ENCODE data around the gene MAG.

The MAG gene

DNA sequence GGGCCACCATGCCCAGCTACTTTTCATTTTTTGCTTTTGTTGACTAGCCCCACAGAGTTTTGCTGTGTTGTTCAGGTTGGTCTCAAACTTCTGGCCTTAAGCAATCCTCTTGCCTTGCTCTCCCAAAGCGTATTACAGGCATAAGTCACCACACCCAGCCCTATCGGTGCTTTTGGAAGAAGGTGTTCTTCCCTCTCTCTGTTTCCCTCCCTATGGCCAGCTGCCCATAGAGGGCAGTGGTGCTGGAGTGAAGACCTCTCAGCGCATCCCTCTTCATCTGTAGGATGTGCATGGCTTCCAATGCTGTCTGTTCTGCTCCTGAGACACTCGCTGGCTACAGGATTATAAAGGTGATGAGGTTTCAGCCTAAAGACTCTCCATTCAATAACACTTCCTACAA is 35.7 kb downstream of the MAG start:
- TF ChIP-seq, protein P1, sequence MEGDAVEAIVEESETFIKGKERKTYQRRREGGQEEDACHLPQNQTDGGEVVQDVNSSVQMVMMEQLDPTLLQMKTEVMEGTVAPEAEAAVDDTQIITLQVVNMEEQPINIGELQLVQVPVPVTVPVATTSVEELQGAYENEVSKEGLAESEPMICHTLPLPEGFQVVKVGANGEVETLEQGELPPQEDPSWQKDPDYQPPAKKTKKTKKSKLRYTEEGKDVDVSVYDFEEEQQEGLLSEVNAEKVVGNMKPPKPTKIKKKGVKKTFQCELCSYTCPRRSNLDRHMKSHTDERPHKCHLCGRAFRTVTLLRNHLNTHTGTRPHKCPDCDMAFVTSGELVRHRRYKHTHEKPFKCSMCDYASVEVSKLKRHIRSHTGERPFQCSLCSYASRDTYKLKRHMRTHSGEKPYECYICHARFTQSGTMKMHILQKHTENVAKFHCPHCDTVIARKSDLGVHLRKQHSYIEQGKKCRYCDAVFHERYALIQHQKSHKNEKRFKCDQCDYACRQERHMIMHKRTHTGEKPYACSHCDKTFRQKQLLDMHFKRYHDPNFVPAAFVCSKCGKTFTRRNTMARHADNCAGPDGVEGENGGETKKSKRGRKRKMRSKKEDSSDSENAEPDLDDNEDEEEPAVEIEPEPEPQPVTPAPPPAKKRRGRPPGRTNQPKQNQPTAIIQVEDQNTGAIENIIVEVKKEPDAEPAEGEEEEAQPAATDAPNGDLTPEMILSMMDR (conservative IDR thresholded peaks at IDR 0.05; ENCODE audit: low read length) = peak; percentile 63
- no peak for TF ChIP-seq EZH2phosphoT487 (IDR thresholded peaks at IDR 0.05; ENCODE audit: borderline replicate concordance)
- H3K4me3 ChIP-seq (ENCODE audit: low read length, poor library complexity, severe bottlenecking) = no peak overlapping the region
- no peaks in the 10 kb centered on the region for H3K9me2 ChIP-seq (replicated peaks; ENCODE audit: low read depth, low read length)
- H3K36me3 ChIP-seq (ENCODE audit: insufficient read depth, low read length) = no peaks in the 10 kb centered on the region
- no peak overlapping the region for H2AFZ ChIP-seq (ENCODE audit: low read length)
- H3K4me2 ChIP-seq (ENCODE audit: low read depth, low read length, poor library complexity, severe bottlenecking) = no peak overlapping the region
- H3K27me3 ChIP-seq (ENCODE audit: insufficient read depth, low read length, poor library complexity, severe bottlenecking) = no peaks in the 10 kb centered on the region
- H3K9ac ChIP-seq (ENCODE audit: low read depth, low read length, poor library complexity, severe bottlenecking) = no peak overlapping the region
- peaks cover 14% of the 10 kb centered on the region for H3K4me1 ChIP-seq (ENCODE audit: insufficient read depth, low read length, poor library complexity, severe bottlenecking)
- no peaks in the 10 kb centered on the region for H3K79me2 ChIP-seq (ENCODE audit: insufficient read depth, low read length)
- peaks cover 6% of the 10 kb centered on the region; the same call in 1 of the 2 replicates for H3F3A ChIP-seq (ENCODE audit: low read depth)
- H3K9me3 ChIP-seq (ENCODE audit: insufficient read depth, low read depth, low read length) = no peaks in the 10 kb centered on the region
- no peaks in the 10 kb centered on the region for H4K20me1 ChIP-seq (ENCODE audit: insufficient read depth, low read length, poor library complexity, severe bottlenecking)

- TF ChIP-seq EZH2phosphoT487 (IDR thresholded peaks at IDR 0.05; ENCODE audit: borderline replicate concordance) = no peak
- TF ChIP-seq, protein P1 (conservative IDR thresholded peaks at IDR 0.05; ENCODE audit: low read length) = no peak
- no peaks in the 10 kb centered on the region for H3K9me2 ChIP-seq (replicated peaks; ENCODE audit: low read depth, low read length)
- peaks cover 6% of the 10 kb centered on the region; the same call in 1 of the 2 replicates for H3F3A ChIP-seq (ENCODE audit: low read depth)
- H2AFZ ChIP-seq (ENCODE audit: low read length) = peak within 1 kb of the TSS; percentile 46
- no peaks in the 10 kb centered on the region for H3K36me3 ChIP-seq (ENCODE audit: insufficient read depth, low read length)
- peaks cover 19% of the 10 kb centered on the region for H3K4me1 ChIP-seq (ENCODE audit: insufficient read depth, low read length, poor library complexity, severe bottlenecking)
- no peak within 1 kb of the TSS for H3K4me3 ChIP-seq (ENCODE audit: low read length, poor library complexity, severe bottlenecking)
- no peaks in the 10 kb centered on the region for H3K27me3 ChIP-seq (ENCODE audit: insufficient read depth, low read length, poor library complexity, severe bottlenecking)
- no peaks in the 10 kb centered on the region for H3K79me2 ChIP-seq (ENCODE audit: insufficient read depth, low read length)
- H3K9me3 ChIP-seq (ENCODE audit: insufficient read depth, low read depth, low read length) = no peaks in the 10 kb centered on the region
- peak within 1 kb of the TSS; percentile 4 for H3K4me2 ChIP-seq (ENCODE audit: low read depth, low read length, poor library complexity, severe bottlenecking)
- H3K9ac ChIP-seq (ENCODE audit: low read depth, low read length, poor library complexity, severe bottlenecking) = no peak within 1 kb of the TSS
- H4K20me1 ChIP-seq (ENCODE audit: insufficient read depth, low read length, poor library complexity, severe bottlenecking) = no peaks in the 10 kb centered on the region
Observed at GRCh38 chr19:35328851-35329285, 36.9 kb downstream of the MAG start, which contains the start of gene CD22. TSS of gene CD22 (plus strand) at chr19:35329187. CDS start at chr19:35332041, 2,854 bp downstream.

DNA sequence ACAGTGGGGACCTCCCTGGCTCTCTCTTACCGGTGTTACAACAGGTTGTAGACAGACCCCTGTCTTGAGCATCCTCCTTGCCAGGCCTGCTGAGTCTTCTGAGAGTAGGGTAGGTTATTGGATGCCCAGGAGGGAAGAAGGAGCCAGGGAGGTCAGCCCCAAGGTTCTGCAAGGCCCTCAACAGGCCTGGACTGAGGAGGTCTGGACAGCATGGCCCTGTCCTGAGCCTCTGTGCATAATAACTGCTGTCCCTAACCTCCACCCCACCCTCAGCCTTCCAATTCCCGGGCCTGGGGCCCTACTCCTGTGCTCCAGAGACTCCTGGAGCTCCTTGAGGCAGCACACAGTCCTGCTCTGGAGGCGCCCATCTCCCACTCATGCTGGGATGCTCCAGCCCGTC is 37.4 kb downstream of the MAG start:
- Histone ChIP-seq H3K27me3 (ENCODE audit: insufficient read depth, low read length, poor library complexity, severe bottlenecking) (no peaks in the 10 kb centered on the region), H3K4me2 (ENCODE audit: low read depth, low read length, poor library complexity, severe bottlenecking) (peak overlapping the region; percentile 4), H3F3A (ENCODE audit: low read depth) (peaks cover 6% of the 10 kb centered on the region; the same call in 1 of the 2 replicates), H3K9me2 (replicated peaks; ENCODE audit: low read depth, low read length) (no peaks in the 10 kb centered on the region), H3K36me3 (ENCODE audit: insufficient read depth, low read length) (no peaks in the 10 kb centered on the region), H3K4me1 (ENCODE audit: insufficient read depth, low read length, poor library complexity, severe bottlenecking) (peaks cover 19% of the 10 kb centered on the region), H3K4me3 (ENCODE audit: low read length, poor library complexity, severe bottlenecking) (no peak overlapping the region), H3K79me2 (ENCODE audit: insufficient read depth, low read length) (no peaks in the 10 kb centered on the region), H3K9me3 (ENCODE audit: insufficient read depth, low read depth, low read length) (no peaks in the 10 kb centered on the region), H4K20me1 (ENCODE audit: insufficient read depth, low read length, poor library complexity, severe bottlenecking) (no peaks in the 10 kb centered on the region), H3K9ac (ENCODE audit: low read depth, low read length, poor library complexity, severe bottlenecking) (no peak overlapping the region), H2AFZ (ENCODE audit: low read length) (peak overlapping the region; percentile 46; the same call in 1 of the 2 replicates)
- TF ChIP-seq EZH2phosphoT487 (IDR thresholded peaks at IDR 0.05; ENCODE audit: borderline replicate concordance) = no peak
- TF ChIP-seq, protein P1 (conservative IDR thresholded peaks at IDR 0.05; ENCODE audit: low read length) = no peak
